BJ (cell line): ENCODE measurements around the gene SMPD2. TPM values are rescaled to one million over a fixed set of nuclear protein-coding genes. Genes with fewer than 3 reads are reported as not detected.

Experiments
- CTCF ChIA-PET: fragments of 350-600 bp; formaldehyde crosslinking; extraction: SDS; loops from one replicate; lab custom pipeline; 2021; ENCODE audit warnings: antibody characterized with exemption, inconsistent platforms; lab: Yijun Ruan, JAX
- POLR2A ChIA-PET: fragments of 300-600 bp; sonication (Branson Sonifier 250); formaldehyde crosslinking; extraction: SDS; loops from one replicate; lab custom pipeline; 2021; ENCODE audit warnings: antibody characterized with exemption; lab: Charles Lee
- DNase-seq: peaks from one replicate; pipeline ENCODE4 v3.0.0-alpha.2; 2011; ENCODE audit warnings: low read depth
- H3K27me3 ChIP-seq: 2 replicates; pipeline ENCODE4 v1.6.0; 2011; ENCODE audit warnings: low read length; ENCODE audit not compliant: control insufficient read depth, insufficient read depth
- H3K36me3 ChIP-seq: 2 replicates; pipeline ENCODE4 v1.5.1; 2011; ENCODE audit warnings: low read length; ENCODE audit not compliant: control insufficient read depth, insufficient read depth
- H3K4me3 ChIP-seq: 2 replicates; pipeline ENCODE4 v1.5.1; 2011; ENCODE audit warnings: low read depth, mild to moderate bottlenecking, control low read depth, low read length
- polyA plus RNA-seq: library from polyadenylated mRNA; depleted of rRNA; stranded (reverse); fragments of >200 nt; gene quantifications from 2 replicates; pipeline ENCODE4 v1.2.3, GENCODE V29; 2011
- TF ChIP-seq, protein P1 (sequence below): IDR thresholded peaks from 2 replicates; pipeline ENCODE4 v1.5.1; 2011; ENCODE audit warnings: low read depth, mild to moderate bottlenecking, control low read depth, inconsistent platforms, low read length, moderate library complexity; ENCODE audit not compliant: insufficient read depth

The SMPD2 gene
- polyA plus RNA-seq, 1 experiment, result 9.8 TPM

DNA sequence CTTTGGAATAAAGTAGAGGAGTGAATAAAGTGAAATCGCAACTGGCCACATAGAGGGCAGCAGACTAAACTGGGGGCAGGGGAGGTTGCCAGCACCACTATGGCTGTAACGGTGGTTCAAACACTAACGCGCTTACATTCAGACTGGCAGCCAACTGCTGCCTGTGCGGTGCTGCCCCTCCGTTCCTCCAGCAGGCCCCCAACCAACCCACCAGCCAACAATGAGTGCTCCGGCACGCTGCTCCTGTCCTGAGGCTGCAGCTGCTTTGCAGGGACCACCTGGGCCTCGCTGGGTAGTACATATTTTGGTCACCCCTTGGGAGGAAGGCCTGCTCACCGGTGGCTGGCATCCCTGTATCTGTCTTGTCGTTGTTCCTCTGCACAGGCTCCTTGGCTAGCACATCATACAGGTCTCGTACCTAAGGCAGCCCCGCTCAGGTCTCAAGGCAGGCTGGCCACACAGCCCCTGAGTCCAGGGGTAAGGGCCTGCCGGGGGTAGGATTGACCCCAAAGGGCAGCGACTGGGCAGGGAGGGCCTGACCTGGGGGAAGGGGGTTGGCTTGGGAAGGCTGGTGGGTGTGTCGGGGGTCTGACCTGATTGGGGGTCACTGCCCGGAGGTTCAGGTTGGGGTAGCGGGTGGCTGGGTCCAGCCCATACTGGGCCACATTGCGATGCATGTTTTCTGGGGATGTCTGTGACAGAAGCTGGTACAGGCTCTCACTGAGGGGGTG, 8.7 kb downstream of the SMPD2 start:
- no peak for DNase-seq
- TF ChIP-seq, protein P1, sequence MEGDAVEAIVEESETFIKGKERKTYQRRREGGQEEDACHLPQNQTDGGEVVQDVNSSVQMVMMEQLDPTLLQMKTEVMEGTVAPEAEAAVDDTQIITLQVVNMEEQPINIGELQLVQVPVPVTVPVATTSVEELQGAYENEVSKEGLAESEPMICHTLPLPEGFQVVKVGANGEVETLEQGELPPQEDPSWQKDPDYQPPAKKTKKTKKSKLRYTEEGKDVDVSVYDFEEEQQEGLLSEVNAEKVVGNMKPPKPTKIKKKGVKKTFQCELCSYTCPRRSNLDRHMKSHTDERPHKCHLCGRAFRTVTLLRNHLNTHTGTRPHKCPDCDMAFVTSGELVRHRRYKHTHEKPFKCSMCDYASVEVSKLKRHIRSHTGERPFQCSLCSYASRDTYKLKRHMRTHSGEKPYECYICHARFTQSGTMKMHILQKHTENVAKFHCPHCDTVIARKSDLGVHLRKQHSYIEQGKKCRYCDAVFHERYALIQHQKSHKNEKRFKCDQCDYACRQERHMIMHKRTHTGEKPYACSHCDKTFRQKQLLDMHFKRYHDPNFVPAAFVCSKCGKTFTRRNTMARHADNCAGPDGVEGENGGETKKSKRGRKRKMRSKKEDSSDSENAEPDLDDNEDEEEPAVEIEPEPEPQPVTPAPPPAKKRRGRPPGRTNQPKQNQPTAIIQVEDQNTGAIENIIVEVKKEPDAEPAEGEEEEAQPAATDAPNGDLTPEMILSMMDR, result no peak
- POLR2A ChIA-PET, result no interaction called here
- CTCF ChIA-PET, result no interaction called here
- peaks cover 42% of the 10 kb centered on the region for H3K36me3 ChIP-seq
- no peaks in the 10 kb centered on the region for H3K27me3 ChIP-seq
- H3K4me3 ChIP-seq, result no peak overlapping the region

DNA sequence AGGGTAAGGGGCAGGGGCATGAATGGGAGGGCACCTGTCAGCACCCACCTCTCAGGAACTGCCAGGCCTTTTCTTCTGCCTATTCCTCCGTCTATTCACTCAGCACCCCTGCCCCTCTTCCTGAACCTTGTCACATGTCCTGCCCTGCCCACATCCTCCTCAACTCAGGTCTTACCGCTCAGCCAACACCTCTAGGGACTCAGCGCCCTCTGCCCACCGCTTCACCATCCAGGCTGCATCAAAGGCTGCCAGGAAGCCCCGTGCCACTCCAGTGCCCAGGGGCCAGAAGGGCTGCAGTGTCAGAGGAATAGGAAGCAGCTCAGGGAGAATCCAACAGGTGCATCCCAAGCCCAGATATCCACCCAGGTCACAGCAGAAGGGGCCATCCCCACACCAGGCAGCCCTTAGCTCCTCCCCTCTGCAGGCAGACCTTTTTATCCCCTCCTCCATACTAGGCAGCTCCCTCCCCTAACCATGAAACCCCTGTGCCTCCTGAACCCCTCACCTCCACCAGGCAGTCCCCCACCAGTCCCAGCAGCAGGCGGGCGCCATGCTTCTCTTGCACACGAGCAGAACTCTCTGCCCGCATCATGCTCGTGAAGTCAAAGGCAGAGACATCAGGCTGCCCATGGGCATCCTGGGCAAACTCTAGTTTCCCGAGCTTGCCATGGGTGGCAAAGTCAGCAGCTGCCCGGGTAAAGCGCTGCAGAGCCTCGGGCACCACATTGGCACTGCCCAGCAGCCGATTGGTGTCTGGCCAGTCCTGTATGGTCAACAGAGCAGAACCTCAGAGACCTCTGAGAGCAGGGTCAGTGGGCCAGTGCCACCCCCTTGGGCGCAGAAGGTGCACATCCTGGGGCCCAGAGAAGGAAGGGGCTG, 9.5 kb downstream of the SMPD2 start:
- no peak for DNase-seq
- Histone ChIP-seq H3K4me3 (no peak overlapping the region), H3K27me3 (no peaks in the 10 kb centered on the region), H3K36me3 (peaks cover 35% of the 10 kb centered on the region)
- ChIA-PET POLR2A (no interaction called here), CTCF (no interaction called here)
- TF ChIP-seq, protein P1, result no peak

DNA sequence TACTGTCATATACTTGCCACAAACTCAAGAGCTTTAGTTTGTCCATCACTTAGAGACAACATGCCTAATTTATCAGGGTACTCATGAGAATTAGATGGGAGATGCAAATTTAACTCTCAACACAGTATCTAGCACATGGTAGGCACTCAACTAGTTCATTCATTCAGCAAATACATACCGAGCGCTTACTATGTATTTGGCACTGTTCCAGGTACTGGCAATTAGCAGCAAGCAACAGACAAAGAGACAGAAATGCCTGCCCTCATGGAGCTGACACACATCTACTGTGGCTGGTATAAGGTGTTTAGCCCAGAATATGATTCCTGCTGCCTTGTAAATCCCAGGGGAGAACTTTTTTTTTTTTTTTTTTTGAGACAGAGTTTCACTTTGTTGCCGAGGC, 10.3 kb downstream of the SMPD2 start:
- Histone ChIP-seq H3K36me3 (peaks cover 28% of the 10 kb centered on the region), H3K4me3 (no peak overlapping the region), H3K27me3 (no peaks in the 10 kb centered on the region)
- ChIA-PET POLR2A (no interaction called here), CTCF (no interaction called here)
- no peak for DNase-seq
- TF ChIP-seq, protein P1, result no peak

DNA sequence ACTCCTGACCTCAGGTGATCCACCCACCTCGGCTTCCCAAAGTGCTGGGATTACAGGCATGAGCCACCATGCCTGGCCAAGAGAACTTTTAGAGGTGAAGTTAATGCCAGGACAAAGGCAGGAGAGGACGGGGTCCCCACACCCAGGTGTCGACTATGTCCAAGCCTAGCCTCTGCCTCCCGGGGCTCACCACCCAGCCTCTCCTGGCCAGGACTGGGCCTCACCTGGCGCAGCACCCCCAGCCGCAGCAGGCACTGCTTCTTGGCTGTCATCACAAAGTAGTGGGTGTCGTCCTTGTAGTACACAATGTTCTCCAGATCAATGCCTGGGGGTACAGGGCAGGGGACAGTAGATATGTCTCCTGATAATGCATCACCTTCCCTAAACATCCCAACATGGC, 10.9 kb downstream of the SMPD2 start:
- DNase-seq, result no peak
- ChIA-PET CTCF (interaction anchor here (0.6 kb wide), 1 partner anchor 587 kb away, joined by 3 read pairs; no protein-coding TSS in a partner anchor), POLR2A (no interaction called here)
- peaks cover 26% of the 10 kb centered on the region for H3K36me3 ChIP-seq
- TF ChIP-seq, protein P1, result no peak
- no peaks in the 10 kb centered on the region for H3K27me3 ChIP-seq
- H3K4me3 ChIP-seq, result no peak overlapping the region

DNA sequence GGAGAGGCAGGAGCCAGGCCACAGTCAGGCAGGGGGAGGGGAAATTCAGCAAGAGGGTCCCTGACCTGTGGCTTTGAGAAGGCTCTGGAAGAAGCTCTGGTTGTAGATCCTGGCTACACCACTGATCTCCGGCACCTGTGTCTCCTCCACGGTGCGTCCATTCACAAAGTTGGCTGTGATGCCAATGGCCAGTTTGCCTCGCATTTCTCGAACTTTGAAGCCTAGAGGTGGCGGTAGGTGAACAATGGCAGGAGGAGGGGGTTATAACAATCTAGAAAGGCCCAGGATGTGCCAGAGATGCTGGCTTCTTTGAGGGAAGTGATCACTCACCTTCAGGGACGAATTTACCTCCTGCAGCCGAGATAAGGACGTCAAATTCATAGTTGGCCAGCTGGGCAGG, 11.7 kb downstream of the SMPD2 start:
- Histone ChIP-seq H3K36me3 (peaks cover 26% of the 10 kb centered on the region), H3K27me3 (no peaks in the 10 kb centered on the region), H3K4me3 (no peak overlapping the region)
- no peak for DNase-seq
- TF ChIP-seq, protein P1, result no peak
- POLR2A ChIA-PET, result no interaction called here
- CTCF ChIA-PET, result interaction anchor here (0.6 kb wide), 1 partner anchor 586 kb away, joined by 3 read pairs; no protein-coding TSS in a partner anchor
